Measurements from ENCODE around the gene LPP.
"Not testable (repeated sequence)": the region's sequence is repeated elsewhere in the genome, so short reads cannot be mapped to it uniquely, and the experiment has no call there.

LPP gene

GRCh38 chr3:188445175-188445574 lies 291.2 kb downstream of the LPP start:
- not testable (repeated sequence) for H3K9me3 ChIP-seq (ENCODE audit: control insufficient read depth, low read length); H3K27ac ChIP-seq (ENCODE audit: insufficient read depth, low read length, poor library complexity, severe bottlenecking)

GRCh38 chr3:188446014-188446413 lies 292.1 kb downstream of the LPP start:
- DNase-seq = no peak
- Histone ChIP-seq H3K4me1 (ENCODE audit: control insufficient read depth, insufficient read depth, low read length, poor library complexity, severe bottlenecking) (no peaks in the 10 kb centered on the region), H3K36me3 (ENCODE audit: control insufficient read depth, insufficient read depth, low read length) (no peaks in the 10 kb centered on the region), H3K4me3 (ENCODE audit: insufficient read depth, low read depth, low read length, poor library complexity, severe bottlenecking) (no peak overlapping the region), H3K27ac (ENCODE audit: insufficient read depth, low read length, poor library complexity, severe bottlenecking) (no peak overlapping the region), H3K9me3 (ENCODE audit: control insufficient read depth, low read length) (no peaks in the 10 kb centered on the region), H3K27me3 (replicated peaks; ENCODE audit: control insufficient read depth, insufficient read depth, low read length, poor library complexity, severe bottlenecking) (no peaks in the 10 kb centered on the region)

More at GRCh38 chr3:188445175-188445574, 291.2 kb downstream of the LPP start:
- not testable (repeated sequence) for H3K27me3 ChIP-seq (replicated peaks; ENCODE audit: control insufficient read depth, insufficient read depth, low read length, poor library complexity, severe bottlenecking); H3K36me3 ChIP-seq (ENCODE audit: control insufficient read depth, insufficient read depth, low read length); DNase-seq; H3K4me1 ChIP-seq (ENCODE audit: control insufficient read depth, insufficient read depth, low read length, poor library complexity, severe bottlenecking); H3K4me3 ChIP-seq (ENCODE audit: insufficient read depth, low read depth, low read length, poor library complexity, severe bottlenecking)

- H3K27ac ChIP-seq (ENCODE audit: insufficient read depth, low read length, poor library complexity, severe bottlenecking) = no peak overlapping the region
- no peak for DNase-seq
- H3K9me3 ChIP-seq (ENCODE audit: control insufficient read depth, low read length) = no peaks in the 10 kb centered on the region
- no peak overlapping the region for H3K4me3 ChIP-seq (ENCODE audit: insufficient read depth, low read depth, low read length, poor library complexity, severe bottlenecking)
- H3K36me3 ChIP-seq (ENCODE audit: control insufficient read depth, insufficient read depth, low read length) = no peaks in the 10 kb centered on the region
- no peaks in the 10 kb centered on the region for H3K4me1 ChIP-seq (ENCODE audit: control insufficient read depth, insufficient read depth, low read length, poor library complexity, severe bottlenecking)
- H3K27me3 ChIP-seq (replicated peaks; ENCODE audit: control insufficient read depth, insufficient read depth, low read length, poor library complexity, severe bottlenecking) = no peaks in the 10 kb centered on the region
These were observed 292.8 kb downstream of the LPP start for GRCh38 chr3:188446766-188447165.

GRCh38 chr3:188448813-188449212 lies 294.9 kb downstream of the LPP start:
- no peaks in the 10 kb centered on the region for H3K4me1 ChIP-seq (ENCODE audit: control insufficient read depth, insufficient read depth, low read length, poor library complexity, severe bottlenecking)

GRCh38 chr3:188449421-188449820 lies 295.5 kb downstream of the LPP start:
- H3K36me3 ChIP-seq (ENCODE audit: control insufficient read depth, insufficient read depth, low read length) = no peaks in the 10 kb centered on the region
- no peak overlapping the region for H3K4me3 ChIP-seq (ENCODE audit: insufficient read depth, low read depth, low read length, poor library complexity, severe bottlenecking)
- no peaks in the 10 kb centered on the region for H3K4me1 ChIP-seq (ENCODE audit: control insufficient read depth, insufficient read depth, low read length, poor library complexity, severe bottlenecking)
- H3K27me3 ChIP-seq (replicated peaks; ENCODE audit: control insufficient read depth, insufficient read depth, low read length, poor library complexity, severe bottlenecking) = no peaks in the 10 kb centered on the region
- no peak overlapping the region for H3K27ac ChIP-seq (ENCODE audit: insufficient read depth, low read length, poor library complexity, severe bottlenecking)
- no peaks in the 10 kb centered on the region for H3K9me3 ChIP-seq (ENCODE audit: control insufficient read depth, low read length)
- no peak for DNase-seq

More at GRCh38 chr3:188448813-188449212, 294.9 kb downstream of the LPP start:
- DNase-seq = no peak
- Histone ChIP-seq H3K4me3 (ENCODE audit: insufficient read depth, low read depth, low read length, poor library complexity, severe bottlenecking) (no peak overlapping the region), H3K9me3 (ENCODE audit: control insufficient read depth, low read length) (no peaks in the 10 kb centered on the region), H3K27me3 (replicated peaks; ENCODE audit: control insufficient read depth, insufficient read depth, low read length, poor library complexity, severe bottlenecking) (no peaks in the 10 kb centered on the region), H3K36me3 (ENCODE audit: control insufficient read depth, insufficient read depth, low read length) (no peaks in the 10 kb centered on the region), H3K27ac (ENCODE audit: insufficient read depth, low read length, poor library complexity, severe bottlenecking) (no peak overlapping the region)

- Histone ChIP-seq H3K9me3 (ENCODE audit: control insufficient read depth, low read length) (no peaks in the 10 kb centered on the region), H3K36me3 (ENCODE audit: control insufficient read depth, insufficient read depth, low read length) (no peaks in the 10 kb centered on the region), H3K4me1 (ENCODE audit: control insufficient read depth, insufficient read depth, low read length, poor library complexity, severe bottlenecking) (no peaks in the 10 kb centered on the region), H3K4me3 (ENCODE audit: insufficient read depth, low read depth, low read length, poor library complexity, severe bottlenecking) (no peak overlapping the region), H3K27me3 (replicated peaks; ENCODE audit: control insufficient read depth, insufficient read depth, low read length, poor library complexity, severe bottlenecking) (no peaks in the 10 kb centered on the region), H3K27ac (ENCODE audit: insufficient read depth, low read length, poor library complexity, severe bottlenecking) (no peak overlapping the region)
- DNase-seq = no peak
These were observed 298.3 kb downstream of the LPP start for GRCh38 chr3:188452158-188452772.

GRCh38 chr3:188453431-188454384 lies 299.8 kb downstream of the LPP start:
- Histone ChIP-seq H3K27me3 (replicated peaks; ENCODE audit: control insufficient read depth, insufficient read depth, low read length, poor library complexity, severe bottlenecking) (no peaks in the 10 kb centered on the region), H3K4me1 (ENCODE audit: control insufficient read depth, insufficient read depth, low read length, poor library complexity, severe bottlenecking) (no peaks in the 10 kb centered on the region), H3K4me3 (ENCODE audit: insufficient read depth, low read depth, low read length, poor library complexity, severe bottlenecking) (no peak overlapping the region), H3K27ac (ENCODE audit: insufficient read depth, low read length, poor library complexity, severe bottlenecking) (no peak overlapping the region), H3K9me3 (ENCODE audit: control insufficient read depth, low read length) (no peaks in the 10 kb centered on the region), H3K36me3 (ENCODE audit: control insufficient read depth, insufficient read depth, low read length) (no peaks in the 10 kb centered on the region)
- DNase-seq = no peak

- H3K4me1 ChIP-seq (ENCODE audit: control insufficient read depth, insufficient read depth, low read length, poor library complexity, severe bottlenecking) = no peaks in the 10 kb centered on the region
- no peak overlapping the region for H3K27ac ChIP-seq (ENCODE audit: insufficient read depth, low read length, poor library complexity, severe bottlenecking)
- H3K4me3 ChIP-seq (ENCODE audit: insufficient read depth, low read depth, low read length, poor library complexity, severe bottlenecking) = no peak overlapping the region
- H3K9me3 ChIP-seq (ENCODE audit: control insufficient read depth, low read length) = no peaks in the 10 kb centered on the region
- no peaks in the 10 kb centered on the region for H3K36me3 ChIP-seq (ENCODE audit: control insufficient read depth, insufficient read depth, low read length)
- DNase-seq = no peak
- no peaks in the 10 kb centered on the region for H3K27me3 ChIP-seq (replicated peaks; ENCODE audit: control insufficient read depth, insufficient read depth, low read length, poor library complexity, severe bottlenecking)
These were observed 301.8 kb downstream of the LPP start for GRCh38 chr3:188455748-188456147.

GRCh38 chr3:188458756-188459155 lies 304.8 kb downstream of the LPP start:
- no peak for DNase-seq

GRCh38 chr3:188465311-188465710 lies 311.4 kb downstream of the LPP start:
- H3K27me3 ChIP-seq (replicated peaks; ENCODE audit: control insufficient read depth, insufficient read depth, low read length, poor library complexity, severe bottlenecking) = no peaks in the 10 kb centered on the region
- H3K36me3 ChIP-seq (ENCODE audit: control insufficient read depth, insufficient read depth, low read length) = no peaks in the 10 kb centered on the region
- H3K27ac ChIP-seq (ENCODE audit: insufficient read depth, low read length, poor library complexity, severe bottlenecking) = no peak overlapping the region
- DNase-seq = no peak
- H3K4me3 ChIP-seq (ENCODE audit: insufficient read depth, low read depth, low read length, poor library complexity, severe bottlenecking) = no peak overlapping the region
- H3K9me3 ChIP-seq (ENCODE audit: control insufficient read depth, low read length) = no peaks in the 10 kb centered on the region
- H3K4me1 ChIP-seq (ENCODE audit: control insufficient read depth, insufficient read depth, low read length, poor library complexity, severe bottlenecking) = no peaks in the 10 kb centered on the region

More at GRCh38 chr3:188458756-188459155, 304.8 kb downstream of the LPP start:
- Histone ChIP-seq H3K27ac (ENCODE audit: insufficient read depth, low read length, poor library complexity, severe bottlenecking) (no peak overlapping the region), H3K27me3 (replicated peaks; ENCODE audit: control insufficient read depth, insufficient read depth, low read length, poor library complexity, severe bottlenecking) (no peaks in the 10 kb centered on the region), H3K36me3 (ENCODE audit: control insufficient read depth, insufficient read depth, low read length) (no peaks in the 10 kb centered on the region), H3K4me3 (ENCODE audit: insufficient read depth, low read depth, low read length, poor library complexity, severe bottlenecking) (no peak overlapping the region), H3K4me1 (ENCODE audit: control insufficient read depth, insufficient read depth, low read length, poor library complexity, severe bottlenecking) (no peaks in the 10 kb centered on the region), H3K9me3 (ENCODE audit: control insufficient read depth, low read length) (no peaks in the 10 kb centered on the region)
